DOHH2 (cell line): ENCODE data around the gene RMI1.

Experiments
- EZH2phosphoT487 ChIP-seq: fragments of 200-600 bp; sonication (generic); IDR thresholded peaks from 2 replicates; pipeline ENCODE4 v1.6.1; 2017; ENCODE audit warnings: borderline replicate concordance, mild to moderate bottlenecking, antibody characterized with exemption, low read length, moderate library complexity, mixed read lengths
- TF ChIP-seq, protein P1 (sequence below): fragments of 200-600 bp; sonication (generic); IDR thresholded peaks from one replicate; pipeline ENCODE4 v1.5.1; 2014; ENCODE audit warnings: antibody characterized with exemption, mild to moderate bottlenecking, low read depth, low read length; ENCODE audit not compliant: poor library complexity, severe bottlenecking

DNA sequence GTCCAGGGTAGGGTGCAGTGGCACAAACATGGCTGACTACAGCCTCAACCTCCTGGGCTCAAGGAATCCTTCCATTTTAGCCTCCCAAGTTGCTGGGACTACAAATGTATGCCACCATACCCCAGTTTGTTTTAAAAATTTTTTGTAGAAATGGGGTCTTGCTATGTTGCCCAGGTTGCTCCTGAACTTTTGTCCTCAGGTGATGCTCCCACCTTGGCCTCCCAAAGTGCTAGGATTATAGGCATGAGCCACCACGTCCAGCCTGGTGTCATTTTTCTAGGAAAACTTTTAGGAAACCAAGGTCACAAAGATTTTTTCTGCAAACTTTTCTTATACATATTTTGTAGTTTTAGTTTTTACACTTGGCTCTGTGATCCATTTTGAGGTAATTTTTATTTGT, 10.8 kb downstream of the RMI1 start:
- TF ChIP-seq, protein P1, sequence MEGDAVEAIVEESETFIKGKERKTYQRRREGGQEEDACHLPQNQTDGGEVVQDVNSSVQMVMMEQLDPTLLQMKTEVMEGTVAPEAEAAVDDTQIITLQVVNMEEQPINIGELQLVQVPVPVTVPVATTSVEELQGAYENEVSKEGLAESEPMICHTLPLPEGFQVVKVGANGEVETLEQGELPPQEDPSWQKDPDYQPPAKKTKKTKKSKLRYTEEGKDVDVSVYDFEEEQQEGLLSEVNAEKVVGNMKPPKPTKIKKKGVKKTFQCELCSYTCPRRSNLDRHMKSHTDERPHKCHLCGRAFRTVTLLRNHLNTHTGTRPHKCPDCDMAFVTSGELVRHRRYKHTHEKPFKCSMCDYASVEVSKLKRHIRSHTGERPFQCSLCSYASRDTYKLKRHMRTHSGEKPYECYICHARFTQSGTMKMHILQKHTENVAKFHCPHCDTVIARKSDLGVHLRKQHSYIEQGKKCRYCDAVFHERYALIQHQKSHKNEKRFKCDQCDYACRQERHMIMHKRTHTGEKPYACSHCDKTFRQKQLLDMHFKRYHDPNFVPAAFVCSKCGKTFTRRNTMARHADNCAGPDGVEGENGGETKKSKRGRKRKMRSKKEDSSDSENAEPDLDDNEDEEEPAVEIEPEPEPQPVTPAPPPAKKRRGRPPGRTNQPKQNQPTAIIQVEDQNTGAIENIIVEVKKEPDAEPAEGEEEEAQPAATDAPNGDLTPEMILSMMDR, result no peak
- TF ChIP-seq EZH2phosphoT487, result no peak
